ENCODE data around the gene GALR3. TPM values are rescaled to one million over a fixed set of nuclear protein-coding genes. Genes with fewer than 3 reads are reported as not detected.
"Not testable (repeated sequence)": the region's sequence is repeated elsewhere in the genome, so short reads cannot be mapped to it uniquely, and the experiment has no call there.

The GALR3 gene
- total RNA-seq, 1 experiment from 2014 or later: not detected

- Histone ChIP-seq H3K27me3 (ENCODE audit: low read length) (no peaks in the 10 kb centered on the region), H3K9me3 (ENCODE audit: low read length) (no peaks in the 10 kb centered on the region), H3K27ac (ENCODE audit: low read length) (no peak overlapping the region), H3K36me3 (ENCODE audit: insufficient read depth, low read length) (no peaks in the 10 kb centered on the region), H2AFZ (ENCODE audit: low read length) (no peak overlapping the region), H3K79me2 (ENCODE audit: low read length) (no peaks in the 10 kb centered on the region), H3K4me2 (ENCODE audit: low read depth, low read length, poor library complexity, severe bottlenecking) (no peak overlapping the region), H3K9ac (ENCODE audit: low read length) (no peak overlapping the region), H3K4me1 (ENCODE audit: low read length) (peaks cover 13% of the 10 kb centered on the region), H3K4me3 (ENCODE audit: low read length) (no peak overlapping the region), H3K9me2 (replicated peaks; ENCODE audit: insufficient read depth, low read length) (no peaks in the 10 kb centered on the region), H4K20me1 (ENCODE audit: insufficient read depth, low read depth, low read length) (no peaks in the 10 kb centered on the region)
- no peak for DNase-seq
Observed at GRCh38 chr22:37782340-37783168, 40.6 kb upstream of the GALR3 start.

- H3K9ac ChIP-seq (ENCODE audit: low read length): no peak overlapping the region
- peaks cover 11% of the 10 kb centered on the region for H3K4me1 ChIP-seq (ENCODE audit: low read length)
- H4K20me1 ChIP-seq (ENCODE audit: insufficient read depth, low read depth, low read length): no peaks in the 10 kb centered on the region
- H3K9me2 ChIP-seq (replicated peaks; ENCODE audit: insufficient read depth, low read length): no peaks in the 10 kb centered on the region
- no peak for DNase-seq
- H2AFZ ChIP-seq (ENCODE audit: low read length): no peak overlapping the region
- H3K4me3 ChIP-seq (ENCODE audit: low read length): no peak overlapping the region
- H3K9me3 ChIP-seq (ENCODE audit: low read length): no peaks in the 10 kb centered on the region
- H3K27ac ChIP-seq (ENCODE audit: low read length): no peak overlapping the region
- no peaks in the 10 kb centered on the region for H3K27me3 ChIP-seq (ENCODE audit: low read length)
- H3K36me3 ChIP-seq (ENCODE audit: insufficient read depth, low read length): no peaks in the 10 kb centered on the region
- H3K4me2 ChIP-seq (ENCODE audit: low read depth, low read length, poor library complexity, severe bottlenecking): no peak overlapping the region
- H3K79me2 ChIP-seq (ENCODE audit: low read length): no peaks in the 10 kb centered on the region
Observed at GRCh38 chr22:37784829-37785495, 38.2 kb upstream of the GALR3 start.

- no peaks in the 10 kb centered on the region for H3K36me3 ChIP-seq (ENCODE audit: insufficient read depth, low read length)
- no peaks in the 10 kb centered on the region for H3K4me1 ChIP-seq (ENCODE audit: low read length)
- no peaks in the 10 kb centered on the region for H3K9me3 ChIP-seq (ENCODE audit: low read length)
- H2AFZ ChIP-seq (ENCODE audit: low read length): no peak overlapping the region
- no peak overlapping the region for H3K27ac ChIP-seq (ENCODE audit: low read length)
- H3K9ac ChIP-seq (ENCODE audit: low read length): no peak overlapping the region
- H3K4me3 ChIP-seq (ENCODE audit: low read length): no peak overlapping the region
- no peak for DNase-seq
- H3K27me3 ChIP-seq (ENCODE audit: low read length): no peaks in the 10 kb centered on the region
- no peaks in the 10 kb centered on the region for H3K79me2 ChIP-seq (ENCODE audit: low read length)
- no peak overlapping the region for H3K4me2 ChIP-seq (ENCODE audit: low read depth, low read length, poor library complexity, severe bottlenecking)
- no peaks in the 10 kb centered on the region for H4K20me1 ChIP-seq (ENCODE audit: insufficient read depth, low read depth, low read length)
- no peaks in the 10 kb centered on the region for H3K9me2 ChIP-seq (replicated peaks; ENCODE audit: insufficient read depth, low read length)
Observed at GRCh38 chr22:37790234-37790633, 32.9 kb upstream of the GALR3 start.

DNA sequence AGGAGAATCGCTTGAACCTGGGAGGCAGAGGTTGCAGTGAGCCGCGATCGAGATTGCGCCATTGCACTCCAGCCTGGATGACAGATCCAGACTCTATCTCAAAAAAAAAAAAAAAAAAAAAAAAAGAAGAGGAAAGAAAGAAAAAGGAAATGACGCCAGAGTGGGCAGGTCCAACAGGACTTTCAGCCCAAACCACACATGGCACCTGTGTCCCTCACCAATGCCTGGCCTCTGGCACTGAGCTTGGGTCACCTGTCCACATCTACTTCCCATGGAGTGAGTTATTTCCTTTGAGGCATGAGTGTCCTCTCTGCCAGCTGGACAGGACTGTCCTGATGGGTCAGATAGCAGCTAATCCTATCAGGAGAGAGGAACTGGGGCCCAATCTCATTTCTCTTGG, 30.7 kb upstream of the GALR3 start:
- no peaks in the 10 kb centered on the region for H3K27me3 ChIP-seq (ENCODE audit: low read length)
- no peak overlapping the region for H3K27ac ChIP-seq (ENCODE audit: low read length)
- no peaks in the 10 kb centered on the region for H4K20me1 ChIP-seq (ENCODE audit: insufficient read depth, low read depth, low read length)
- H3K36me3 ChIP-seq (ENCODE audit: insufficient read depth, low read length): no peaks in the 10 kb centered on the region
- no peak for DNase-seq
- H3K4me3 ChIP-seq (ENCODE audit: low read length): no peak overlapping the region
- no peaks in the 10 kb centered on the region for H3K9me3 ChIP-seq (ENCODE audit: low read length)
- no peak overlapping the region for H3K4me2 ChIP-seq (ENCODE audit: low read depth, low read length, poor library complexity, severe bottlenecking)
- H3K79me2 ChIP-seq (ENCODE audit: low read length): no peaks in the 10 kb centered on the region
- no peak overlapping the region for H2AFZ ChIP-seq (ENCODE audit: low read length)
- H3K9me2 ChIP-seq (replicated peaks; ENCODE audit: insufficient read depth, low read length): no peaks in the 10 kb centered on the region
- H3K4me1 ChIP-seq (ENCODE audit: low read length): no peaks in the 10 kb centered on the region
- no peak overlapping the region for H3K9ac ChIP-seq (ENCODE audit: low read length)

DNA sequence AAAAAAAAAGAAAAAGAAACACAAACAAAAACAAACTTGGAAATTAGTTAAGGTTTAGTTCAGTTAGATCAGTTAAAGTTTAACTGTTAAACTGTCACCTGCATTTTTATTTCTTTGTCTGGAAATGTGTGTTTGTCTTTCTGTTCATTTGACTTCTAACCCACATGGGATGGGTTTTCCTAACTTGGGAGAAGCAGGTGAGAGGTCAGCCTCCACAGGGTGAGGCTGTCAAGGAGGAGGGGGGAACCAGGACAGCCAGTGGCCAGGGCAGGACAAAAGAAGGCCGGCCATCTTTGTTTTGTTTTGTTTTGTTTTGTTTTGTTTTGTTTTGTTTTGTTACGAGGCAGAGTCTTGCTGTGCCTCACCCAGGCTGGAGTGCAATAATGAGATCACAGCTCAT, 28.8 kb upstream of the GALR3 start:
- Histone ChIP-seq H3K4me3 (ENCODE audit: low read length) (no peak overlapping the region), H3K4me2 (ENCODE audit: low read depth, low read length, poor library complexity, severe bottlenecking) (no peak overlapping the region), H4K20me1 (ENCODE audit: insufficient read depth, low read depth, low read length) (no peaks in the 10 kb centered on the region), H3K9me3 (ENCODE audit: low read length) (no peaks in the 10 kb centered on the region), H3K9ac (ENCODE audit: low read length) (no peak overlapping the region), H3K27me3 (ENCODE audit: low read length) (no peaks in the 10 kb centered on the region), H3K79me2 (ENCODE audit: low read length) (no peaks in the 10 kb centered on the region), H3K4me1 (ENCODE audit: low read length) (peaks cover 9% of the 10 kb centered on the region), H2AFZ (ENCODE audit: low read length) (no peak overlapping the region), H3K27ac (ENCODE audit: low read length) (no peak overlapping the region), H3K36me3 (ENCODE audit: insufficient read depth, low read length) (no peaks in the 10 kb centered on the region), H3K9me2 (replicated peaks; ENCODE audit: insufficient read depth, low read length) (no peaks in the 10 kb centered on the region)
- DNase-seq: no peak

DNA sequence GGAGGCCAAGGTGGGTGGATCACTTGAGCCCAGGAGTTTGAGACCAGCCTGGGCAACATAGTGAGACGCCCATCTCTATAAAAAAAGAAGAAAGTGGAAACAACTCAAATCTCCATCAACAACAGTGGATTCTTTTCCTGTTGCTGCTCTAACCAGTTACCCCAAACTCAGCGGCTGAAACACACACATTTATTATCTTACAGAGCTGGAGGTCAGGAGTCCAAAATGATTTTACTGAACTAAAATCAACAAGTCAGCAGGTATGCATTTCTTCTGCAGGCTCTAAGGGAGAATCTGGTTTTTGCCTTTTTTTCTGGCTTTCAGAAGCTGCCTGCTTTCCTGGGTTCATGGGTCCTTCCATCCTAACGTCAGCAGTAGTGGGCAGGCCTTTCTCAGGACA, 27.1 kb upstream of the GALR3 start:
- no peaks in the 10 kb centered on the region for H3K79me2 ChIP-seq (ENCODE audit: low read length)
- H2AFZ ChIP-seq (ENCODE audit: low read length): no peak overlapping the region
- no peaks in the 10 kb centered on the region for H3K36me3 ChIP-seq (ENCODE audit: insufficient read depth, low read length)
- DNase-seq: no peak
- peaks cover 9% of the 10 kb centered on the region for H3K4me1 ChIP-seq (ENCODE audit: low read length)
- no peak overlapping the region for H3K4me2 ChIP-seq (ENCODE audit: low read depth, low read length, poor library complexity, severe bottlenecking)
- H3K9me3 ChIP-seq (ENCODE audit: low read length): no peaks in the 10 kb centered on the region
- no peaks in the 10 kb centered on the region for H3K9me2 ChIP-seq (replicated peaks; ENCODE audit: insufficient read depth, low read length)
- no peaks in the 10 kb centered on the region for H3K27me3 ChIP-seq (ENCODE audit: low read length)
- no peak overlapping the region for H3K27ac ChIP-seq (ENCODE audit: low read length)
- H3K4me3 ChIP-seq (ENCODE audit: low read length): no peak overlapping the region
- no peak overlapping the region for H3K9ac ChIP-seq (ENCODE audit: low read length)
- H4K20me1 ChIP-seq (ENCODE audit: insufficient read depth, low read depth, low read length): no peaks in the 10 kb centered on the region

DNA sequence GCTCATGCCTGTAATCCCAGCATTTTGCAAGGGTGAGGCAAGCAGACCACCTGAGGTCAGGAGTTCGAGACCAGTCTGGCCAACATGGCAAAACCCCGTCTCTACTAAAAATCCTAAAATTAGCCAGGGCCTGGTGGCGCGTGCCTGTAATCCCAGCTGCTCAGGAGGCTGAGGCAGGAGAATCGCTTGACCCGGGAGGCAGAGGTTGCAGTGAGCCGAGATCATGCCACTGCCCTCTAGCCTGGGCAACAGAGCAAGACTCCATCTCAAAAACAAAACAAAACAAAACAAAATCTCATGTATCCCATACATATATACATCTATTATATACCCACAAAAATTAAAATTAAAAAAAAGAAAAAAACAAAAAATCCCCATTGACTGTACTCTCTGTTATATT, 25.9 kb upstream of the GALR3 start:
- DNase-seq; H4K20me1 ChIP-seq (ENCODE audit: insufficient read depth, low read depth, low read length); H3K79me2 ChIP-seq (ENCODE audit: low read length); H3K27ac ChIP-seq (ENCODE audit: low read length); H3K4me1 ChIP-seq (ENCODE audit: low read length); H3K9ac ChIP-seq (ENCODE audit: low read length); H3K4me3 ChIP-seq (ENCODE audit: low read length); H3K9me2 ChIP-seq (replicated peaks; ENCODE audit: insufficient read depth, low read length); H3K9me3 ChIP-seq (ENCODE audit: low read length); H3K27me3 ChIP-seq (ENCODE audit: low read length); H3K4me2 ChIP-seq (ENCODE audit: low read depth, low read length, poor library complexity, severe bottlenecking); H3K36me3 ChIP-seq (ENCODE audit: insufficient read depth, low read length); H2AFZ ChIP-seq (ENCODE audit: low read length): not testable (repeated sequence)

- H3K36me3 ChIP-seq (ENCODE audit: insufficient read depth, low read length): no peaks in the 10 kb centered on the region
- no peaks in the 10 kb centered on the region for H4K20me1 ChIP-seq (ENCODE audit: insufficient read depth, low read depth, low read length)
- peak overlapping the region; percentile 41 for H3K4me2 ChIP-seq (ENCODE audit: low read depth, low read length, poor library complexity, severe bottlenecking)
- no peaks in the 10 kb centered on the region for H3K27me3 ChIP-seq (ENCODE audit: low read length)
- H2AFZ ChIP-seq (ENCODE audit: low read length): peak overlapping the region; percentile 82
- H3K4me3 ChIP-seq (ENCODE audit: low read length): 0 out of 2 replicates have a peak overlapping the region, but pooled peaks have one; percentile 34
- no peaks in the 10 kb centered on the region for H3K9me3 ChIP-seq (ENCODE audit: low read length)
- H3K27ac ChIP-seq (ENCODE audit: low read length): no peak overlapping the region
- no peak for DNase-seq
- H3K79me2 ChIP-seq (ENCODE audit: low read length): no peaks in the 10 kb centered on the region
- peaks cover 9% of the 10 kb centered on the region for H3K4me1 ChIP-seq (ENCODE audit: low read length)
- no peaks in the 10 kb centered on the region for H3K9me2 ChIP-seq (replicated peaks; ENCODE audit: insufficient read depth, low read length)
- peak overlapping the region; percentile 39 for H3K9ac ChIP-seq (ENCODE audit: low read length)
Observed at GRCh38 chr22:37797874-37798500, 25.2 kb upstream of the GALR3 start.
